ENCODE results near the gene TBC1D16.
"Not testable (repeated sequence)": the region's sequence is repeated elsewhere in the genome, so short reads cannot be mapped to it uniquely, and the experiment has no call there.

TBC1D16 gene

DNA sequence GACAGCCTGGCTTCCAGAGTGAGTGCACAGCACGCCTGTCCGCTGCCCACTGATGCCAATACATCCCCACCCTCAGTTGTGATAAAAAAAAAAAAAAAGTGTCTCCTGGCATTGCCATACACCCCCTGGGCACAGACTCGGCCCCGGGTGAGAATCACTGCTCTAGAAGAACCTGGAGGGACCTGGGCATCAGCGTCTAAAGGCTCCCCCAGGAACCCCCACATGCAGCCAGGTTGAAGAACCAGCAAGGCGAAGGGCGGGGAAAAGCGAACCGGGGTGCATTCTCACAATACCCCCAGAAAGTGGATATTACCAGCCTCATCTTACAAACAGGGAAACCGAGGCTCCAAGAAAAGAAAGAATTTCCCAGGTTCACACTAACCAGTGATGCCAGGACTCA lies 27.7 kb downstream of the TBC1D16 start:
- no peak for DNase-seq
- intact Hi-C loops (cut with DNase I): loop anchor here (5.0 kb wide), 1 partner anchor 354 kb away; no protein-coding TSS in a partner anchor

DNA sequence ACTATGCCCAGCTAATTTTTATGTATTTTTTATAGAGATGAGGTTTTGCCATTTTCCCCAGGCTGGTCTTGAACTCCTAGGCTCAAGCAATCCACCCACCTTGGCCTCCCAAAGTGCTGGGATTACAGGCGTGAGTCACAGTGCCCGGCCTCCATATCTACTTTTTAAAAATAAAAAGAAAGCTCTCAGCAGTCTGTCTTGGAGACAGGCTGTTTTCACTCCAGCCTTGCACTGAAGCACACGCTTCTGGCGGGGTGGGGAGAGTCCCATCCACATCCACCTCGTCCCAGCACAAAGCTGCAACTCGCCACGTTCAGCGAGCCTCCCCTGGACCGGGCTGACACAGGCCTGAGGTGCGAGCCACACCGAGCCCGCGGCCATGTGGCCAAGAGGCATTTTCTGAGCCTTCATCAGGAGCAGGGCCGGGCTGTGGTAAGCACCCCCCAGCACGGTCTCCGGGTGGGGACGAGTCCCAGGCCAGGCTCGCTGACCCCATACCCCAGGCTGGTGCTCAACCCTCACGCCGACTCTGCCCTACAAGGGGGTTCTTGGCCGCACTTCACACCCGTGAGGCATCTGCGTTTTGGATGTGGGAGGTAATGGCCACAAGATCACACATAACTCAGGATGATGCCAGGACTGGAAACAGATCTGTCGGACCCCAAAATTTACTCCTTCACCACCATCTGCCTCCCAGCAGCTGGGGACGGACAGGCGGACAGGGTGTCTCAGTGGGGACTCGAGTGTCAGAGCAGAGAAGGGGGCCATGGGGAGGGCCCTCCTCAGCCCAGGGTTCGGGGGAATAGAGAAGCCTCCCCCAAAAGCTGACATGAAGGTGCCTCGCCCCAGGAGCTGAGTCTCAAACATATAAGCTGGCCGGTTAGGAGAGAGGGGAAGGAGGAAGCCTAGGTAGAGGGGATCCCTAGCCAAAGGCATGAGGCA lies 28.6 kb downstream of the TBC1D16 start:
- DNase-seq: no peak
- intact Hi-C loops (cut with DNase I): loop anchor here (5.0 kb wide), 1 partner anchor 355 kb away; no protein-coding TSS in a partner anchor

DNA sequence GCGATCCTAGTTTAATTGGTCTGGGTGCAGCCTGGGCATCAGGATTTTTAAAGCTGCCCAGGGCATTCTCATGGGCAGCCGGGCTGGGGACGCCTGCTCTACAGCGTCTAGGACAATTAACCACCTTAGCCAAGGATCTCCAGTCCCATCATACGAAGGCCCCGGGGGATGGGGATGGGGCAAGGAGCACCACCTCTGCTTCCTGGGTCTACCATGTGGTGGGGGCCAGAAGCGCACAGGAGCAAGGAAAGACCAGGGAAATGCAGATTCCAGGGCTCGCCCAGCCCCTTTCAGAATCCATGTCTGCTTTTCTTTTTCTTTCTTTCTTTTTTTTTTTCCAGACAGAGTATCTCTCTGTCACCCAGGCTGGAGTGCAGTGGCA lies 29.3 kb downstream of the TBC1D16 start:
- intact Hi-C loops (cut with DNase I): loop anchor here (5.0 kb wide), 1 partner anchor 356 kb away; no protein-coding TSS in a partner anchor
- DNase-seq: no peak

DNA sequence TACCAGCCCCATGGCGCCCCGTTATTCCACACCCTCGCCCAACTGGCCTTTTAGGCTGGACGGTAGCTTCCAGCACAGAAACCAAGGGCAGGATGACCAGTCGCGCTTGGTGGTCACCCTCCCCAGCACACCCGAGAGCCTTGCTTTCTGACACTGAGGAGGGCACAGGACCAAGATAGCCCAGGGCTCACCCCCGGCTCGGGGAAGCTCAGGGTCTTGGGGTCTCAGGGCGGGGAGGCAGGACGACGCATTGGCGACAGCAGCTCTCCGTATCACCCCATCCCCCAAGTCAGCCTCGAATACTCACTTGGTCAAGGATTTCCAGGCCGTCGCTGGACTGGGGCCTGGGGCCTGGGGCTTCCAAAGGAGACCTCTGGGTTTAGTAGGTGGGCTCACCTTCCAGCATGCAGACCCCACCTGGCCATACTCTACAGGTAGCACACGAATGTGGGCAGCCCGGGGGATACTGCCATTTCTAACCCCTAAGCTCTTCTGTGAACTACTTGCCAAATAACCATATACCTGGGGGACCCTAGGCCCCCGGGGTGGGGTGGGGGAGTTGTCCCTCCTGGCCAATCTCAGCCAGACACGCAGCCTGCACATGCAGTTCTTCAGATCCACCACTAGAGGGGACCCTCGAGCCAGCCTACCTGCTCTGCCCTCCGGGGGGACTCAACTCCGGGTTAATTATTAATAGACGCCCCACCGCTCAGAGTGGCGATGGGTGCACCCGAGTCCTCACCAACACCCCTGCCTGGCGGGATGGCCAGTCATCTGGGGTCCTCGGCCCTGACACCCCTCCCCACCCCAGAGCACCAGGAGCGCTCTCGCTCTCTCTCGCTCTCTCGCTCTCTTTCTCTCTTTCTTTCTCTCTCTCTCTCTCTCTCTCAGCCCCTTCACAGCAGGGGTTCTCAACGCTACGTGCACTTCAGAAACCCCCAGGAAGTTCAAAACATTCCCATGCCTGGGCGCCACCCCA lies 30.0 kb downstream of the TBC1D16 start:
- intact Hi-C loops (cut with DNase I): loop anchor here (5.0 kb wide), 1 partner anchor 357 kb away; no protein-coding TSS in a partner anchor
- peak in 6 of 10 donors; percentile 42 to 93 (median 53) for DNase-seq

DNA sequence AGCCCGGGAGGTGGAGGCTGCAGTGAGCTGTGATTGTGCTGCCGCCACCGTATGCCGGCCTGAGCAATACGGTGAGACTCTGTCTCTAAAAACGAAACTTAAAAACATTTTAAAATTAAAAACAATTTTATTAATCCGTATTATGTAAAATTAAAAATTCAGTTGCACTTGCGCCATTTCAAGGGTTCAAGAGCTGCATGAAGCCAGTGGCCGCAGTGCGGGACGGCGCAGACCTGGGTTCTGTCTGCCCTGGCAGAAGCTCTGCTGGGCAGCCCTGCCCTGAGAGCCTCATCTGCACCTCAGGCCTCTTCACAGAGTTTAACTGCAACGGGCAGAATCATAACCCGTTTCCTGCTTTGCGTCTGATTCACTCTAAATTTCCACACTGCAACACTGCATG lies 31.7 kb downstream of the TBC1D16 start:
- DNase-seq: no peak
- intact Hi-C loops (cut with DNase I): no loop called here

DNA sequence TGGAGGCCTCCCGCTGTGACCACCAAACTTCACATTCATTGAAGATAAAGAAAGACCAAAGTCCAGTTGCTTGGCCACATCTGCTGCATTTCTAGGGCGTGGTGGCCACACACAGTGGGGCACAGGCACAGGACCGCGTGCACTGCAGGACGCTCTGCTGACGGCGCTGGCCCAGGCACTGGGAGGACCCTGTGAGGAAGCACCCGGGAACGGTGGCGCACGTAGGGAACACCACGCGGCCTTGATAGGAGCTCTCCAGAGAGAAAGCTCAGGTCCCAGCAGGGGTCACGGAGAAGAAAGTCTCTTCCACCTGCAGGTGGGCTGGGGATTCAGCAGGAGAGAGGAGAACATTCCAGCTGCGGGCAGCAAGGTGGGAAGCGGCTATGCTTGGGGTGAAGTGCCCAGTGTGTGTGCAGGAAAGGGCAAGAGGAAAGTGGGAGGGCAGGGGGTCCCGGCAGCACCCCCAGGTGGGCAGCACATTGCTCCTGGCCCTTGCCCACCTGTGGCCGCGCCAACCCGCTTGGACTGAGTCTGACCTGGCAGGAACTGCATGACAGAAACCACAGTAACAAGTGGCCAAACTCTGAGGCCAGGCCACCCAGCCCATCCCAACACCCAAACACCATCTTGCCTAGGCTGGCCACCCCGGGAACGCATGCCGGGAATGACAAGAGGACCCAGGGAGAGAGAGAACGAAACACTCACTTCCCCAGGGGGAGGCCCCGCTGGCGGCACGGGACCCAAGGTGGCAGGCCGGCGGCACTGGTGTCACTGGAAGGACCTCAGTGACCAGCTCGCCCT lies 32.8 kb downstream of the TBC1D16 start:
- DNase-seq: no peak
- intact Hi-C loops (cut with DNase I): no loop called here

DNA sequence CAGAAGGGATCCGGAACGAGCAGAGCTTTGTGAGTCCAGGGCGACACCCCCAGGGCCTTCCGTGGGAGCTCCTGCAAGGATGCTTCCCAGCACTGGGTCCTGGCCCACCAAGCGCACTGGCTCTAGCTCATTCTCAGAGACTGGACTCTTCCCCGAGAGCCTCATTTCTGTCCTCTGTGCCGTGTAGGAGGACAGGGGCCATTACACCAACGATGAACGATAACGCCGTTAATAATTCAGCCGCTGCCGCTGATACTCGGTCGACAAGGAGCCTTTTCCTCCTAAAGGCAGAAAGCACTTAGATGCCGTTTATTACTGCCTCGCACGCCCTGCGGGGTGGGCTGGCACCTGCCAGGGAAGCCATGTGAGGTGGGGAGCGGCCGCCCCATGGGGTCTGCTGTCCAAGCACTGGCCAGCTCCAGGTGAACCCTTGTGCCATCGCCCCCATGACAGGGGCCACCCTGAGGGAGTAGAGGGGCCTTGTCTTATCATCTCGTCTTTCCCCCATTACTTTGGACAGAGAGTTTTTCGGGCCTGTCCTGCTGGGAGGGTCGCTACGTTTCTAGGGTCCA lies 33.5 kb downstream of the TBC1D16 start:
- DNase-seq: no peak
- intact Hi-C loops (cut with DNase I): no loop called here

DNA sequence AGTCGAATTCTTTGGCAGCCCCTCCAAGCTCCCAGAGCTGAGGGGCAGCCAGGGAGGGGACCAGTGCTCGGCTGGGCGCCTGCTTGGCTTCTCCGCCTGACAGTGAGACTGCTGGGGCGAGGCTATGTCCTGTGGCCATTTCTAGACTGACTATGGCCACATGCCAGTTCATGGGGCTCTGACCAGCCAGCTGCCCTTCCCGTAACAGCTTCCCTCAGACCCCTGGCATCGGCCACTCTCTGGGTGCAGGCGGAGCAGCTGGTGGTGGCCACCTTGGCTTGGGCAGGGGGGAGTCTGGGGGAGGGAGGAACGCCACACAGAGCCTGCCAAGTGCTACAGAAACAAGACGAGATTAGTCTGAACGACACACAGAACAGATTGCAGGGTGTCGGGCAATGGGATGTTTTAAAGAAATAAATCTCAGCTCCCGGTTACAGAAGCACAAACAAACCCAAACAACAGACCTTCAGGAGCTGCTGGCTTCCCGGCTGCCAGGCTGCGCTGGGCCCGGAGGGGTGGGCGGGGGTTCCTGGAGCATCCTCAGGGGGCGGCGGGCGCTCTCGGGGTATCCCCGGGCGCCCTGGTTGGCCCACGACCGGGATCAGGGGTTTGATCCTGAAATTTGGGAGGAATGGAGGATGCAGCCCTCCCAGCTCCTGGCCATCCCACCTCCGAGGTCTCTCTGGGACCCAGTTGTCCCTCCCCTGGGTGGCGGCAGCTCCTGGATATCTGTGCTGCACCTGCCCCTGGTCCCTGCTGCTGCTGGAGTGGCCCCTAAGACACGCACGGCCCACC lies 34.5 kb downstream of the TBC1D16 start:
- DNase-seq: no peak
- intact Hi-C loops (cut with DNase I): no loop called here

DNA sequence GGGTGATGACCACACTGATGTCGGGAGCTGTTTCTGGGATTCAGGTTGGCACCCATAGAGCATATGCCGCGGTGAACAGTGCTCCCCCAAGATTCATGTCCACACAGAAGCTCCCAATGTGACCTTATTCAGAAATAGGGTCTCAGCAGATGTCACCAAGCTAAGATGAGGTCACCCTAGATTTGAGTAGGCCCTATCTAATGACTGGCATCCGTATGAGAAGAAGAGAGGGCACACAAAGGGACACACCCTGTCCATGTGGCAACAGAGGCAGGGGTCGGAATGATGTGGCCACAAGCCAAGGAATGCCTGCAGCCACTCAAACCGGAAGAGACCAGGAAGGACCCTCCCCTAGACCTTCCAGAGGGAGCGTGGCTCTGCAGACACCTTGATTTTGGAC lies 35.5 kb downstream of the TBC1D16 start:
- DNase-seq: no peak
- intact Hi-C loops (cut with DNase I): no loop called here

DNA sequence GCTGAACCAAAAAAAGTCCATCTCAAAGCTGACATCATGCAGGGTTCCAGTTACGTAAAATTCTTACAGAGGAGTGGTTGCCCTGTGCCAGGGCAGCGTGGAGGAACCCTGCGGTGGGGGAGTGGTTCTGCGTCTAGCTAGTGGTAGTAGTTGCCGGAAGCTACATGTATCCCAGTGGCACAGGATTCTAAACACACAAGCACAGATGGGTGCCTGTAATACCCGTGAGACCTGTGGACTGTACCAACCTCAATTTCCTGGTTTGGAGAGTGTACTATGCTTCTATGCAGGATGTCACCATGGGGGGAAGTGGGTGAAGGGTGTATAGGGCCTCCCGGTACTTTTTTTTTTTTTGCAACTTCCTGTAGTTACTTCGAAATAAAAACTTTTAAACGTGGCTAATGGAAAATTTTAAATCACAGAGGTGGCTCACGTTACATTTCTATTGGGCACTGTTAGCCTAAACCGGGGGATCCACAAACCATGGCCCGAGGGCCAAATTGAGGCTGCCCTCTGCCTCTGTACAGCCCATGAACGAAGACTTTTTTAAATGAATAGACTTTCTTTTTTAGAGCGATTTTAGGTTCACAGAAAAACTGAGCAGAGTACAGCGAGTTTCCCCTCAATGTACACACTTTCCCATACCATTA lies 38.5 kb downstream of the TBC1D16 start:
- DNase-seq: no peak

DNA sequence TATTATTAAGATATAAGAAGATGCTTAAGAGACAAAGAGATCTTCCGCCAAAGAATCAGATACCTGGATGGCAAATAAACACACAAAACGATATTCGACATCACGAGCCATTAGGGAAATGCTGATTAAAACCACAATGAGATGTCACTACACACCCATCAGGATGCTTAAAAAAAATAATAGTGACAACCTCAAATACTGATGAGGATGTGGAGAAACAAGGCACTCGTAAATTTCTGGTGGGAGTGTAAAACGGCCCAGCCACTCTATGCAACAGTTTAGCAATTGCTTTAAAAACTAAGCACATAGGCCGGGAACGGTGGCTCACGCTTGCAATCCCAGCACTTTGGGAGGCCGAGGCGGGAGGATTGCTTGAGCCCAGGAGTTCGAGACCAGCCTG lies 39.4 kb downstream of the TBC1D16 start:
- DNase-seq: no peak
- intact Hi-C loops (cut with DNase I): no loop called here

More for the DNA sequence above, 38.5 kb downstream of the TBC1D16 start:
- intact Hi-C loops (cut with DNase I): no loop called here

DNA sequence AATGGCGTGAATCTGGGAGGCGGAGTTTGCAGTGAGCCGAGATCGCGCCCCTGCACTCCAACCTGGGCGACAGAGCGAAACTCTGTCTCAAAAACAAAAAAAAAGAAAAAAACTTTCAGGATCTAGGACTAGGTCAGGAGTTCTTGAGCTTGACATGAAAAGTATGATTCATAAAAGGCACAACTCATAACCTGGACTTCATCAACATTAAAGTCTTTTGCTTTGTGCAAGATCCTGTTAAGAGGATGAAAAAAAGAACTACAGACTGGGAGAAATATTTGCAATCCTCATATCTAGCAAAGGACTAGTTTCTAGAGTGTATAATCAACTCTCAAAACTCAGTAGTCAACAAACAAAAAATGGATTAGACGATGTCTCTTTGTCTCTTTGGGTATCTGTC lies 40.0 kb downstream of the TBC1D16 start:
- no peak for DNase-seq
- intact Hi-C loops (cut with DNase I): no loop called here

DNA sequence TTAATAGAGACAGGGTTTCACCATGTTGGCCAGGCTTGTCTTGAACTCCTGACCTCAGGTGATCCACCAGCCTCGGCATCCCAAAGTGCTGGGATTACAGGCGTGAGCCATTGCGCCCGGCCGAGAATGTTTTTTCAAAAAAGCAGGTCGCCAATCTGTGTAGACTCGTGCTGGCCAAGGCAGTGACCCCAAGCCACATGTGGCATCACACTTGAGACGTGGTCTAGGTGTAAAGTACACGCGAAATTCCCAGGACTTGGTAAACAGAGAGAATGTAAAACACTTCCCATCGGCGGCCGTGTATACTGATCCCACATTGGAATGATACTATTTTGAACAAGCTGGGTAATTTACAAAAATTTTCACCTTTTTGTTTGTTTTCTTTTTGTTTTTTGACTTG lies 41.1 kb downstream of the TBC1D16 start:
- no peak for DNase-seq
- intact Hi-C loops (cut with DNase I): loop anchor here (5.0 kb wide), 1 partner anchor 152 kb away; no protein-coding TSS in a partner anchor

DNA sequence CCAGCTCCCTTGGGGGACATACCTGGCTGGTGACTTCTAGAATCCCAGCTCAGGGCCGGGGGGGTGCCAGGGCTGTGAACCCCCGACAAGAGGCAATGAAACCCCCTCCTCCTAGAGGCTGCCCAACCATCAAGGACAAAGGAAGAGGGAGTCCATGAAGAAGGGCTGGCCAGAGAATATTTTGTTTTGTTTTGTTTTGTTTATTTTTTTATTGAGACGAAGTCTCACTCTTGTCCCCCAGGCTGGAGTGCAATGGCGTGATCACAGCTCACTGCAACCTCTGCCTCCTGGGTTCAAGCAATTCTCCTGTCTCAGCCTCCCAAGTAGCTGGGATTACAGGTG lies 41.5 kb downstream of the TBC1D16 start:
- intact Hi-C loops (cut with DNase I): loop anchor here (5.0 kb wide), 1 partner anchor 152 kb away; no protein-coding TSS in a partner anchor
- DNase-seq: not testable (repeated sequence)

DNA sequence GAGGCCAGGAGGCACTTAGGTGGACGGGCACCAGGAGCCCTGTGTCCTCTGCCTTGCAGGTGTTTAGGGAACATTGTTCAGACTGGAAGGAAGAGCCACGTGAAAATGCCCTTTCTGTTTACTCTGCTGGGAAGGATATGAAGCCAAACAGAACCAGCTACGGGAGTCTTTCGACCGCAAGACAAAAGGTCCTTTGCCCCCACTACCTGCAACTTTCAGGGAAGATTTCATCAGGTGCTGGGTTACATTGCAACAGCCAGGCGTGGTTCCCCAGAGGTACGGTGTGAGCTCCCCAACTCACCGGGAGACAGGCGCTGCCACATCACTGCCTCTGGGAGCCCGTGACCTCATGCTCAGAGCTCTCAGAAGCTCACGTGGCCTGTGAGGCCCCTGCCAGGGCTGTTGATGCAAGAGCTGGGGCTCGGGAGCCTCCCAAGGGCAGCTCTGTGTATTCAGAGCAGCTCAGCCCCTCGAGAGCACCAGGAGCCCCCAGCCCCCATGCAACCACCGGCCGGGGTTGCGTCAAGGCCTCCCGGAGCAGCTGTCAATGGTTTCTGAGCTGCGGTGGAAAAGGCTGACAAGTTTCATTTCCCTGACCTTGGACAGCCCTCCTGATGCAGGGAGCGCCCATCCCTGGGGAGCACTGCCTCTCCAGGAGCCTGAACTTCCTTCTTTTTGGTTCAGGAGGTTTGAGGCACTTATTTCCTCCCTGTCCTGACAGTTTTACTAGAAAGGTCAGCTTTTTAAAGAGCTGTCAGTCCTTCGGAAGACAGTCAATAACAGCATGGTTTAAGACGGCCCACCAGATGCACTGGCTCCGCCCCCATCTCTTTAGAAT lies 42.1 kb downstream of the TBC1D16 start:
- DNase-seq: peak in 2 of 10 donors; percentile 29 to 32
- intact Hi-C loops (cut with DNase I): loop anchor here (5.0 kb wide), 1 partner anchor 151 kb away; no protein-coding TSS in a partner anchor

DNA sequence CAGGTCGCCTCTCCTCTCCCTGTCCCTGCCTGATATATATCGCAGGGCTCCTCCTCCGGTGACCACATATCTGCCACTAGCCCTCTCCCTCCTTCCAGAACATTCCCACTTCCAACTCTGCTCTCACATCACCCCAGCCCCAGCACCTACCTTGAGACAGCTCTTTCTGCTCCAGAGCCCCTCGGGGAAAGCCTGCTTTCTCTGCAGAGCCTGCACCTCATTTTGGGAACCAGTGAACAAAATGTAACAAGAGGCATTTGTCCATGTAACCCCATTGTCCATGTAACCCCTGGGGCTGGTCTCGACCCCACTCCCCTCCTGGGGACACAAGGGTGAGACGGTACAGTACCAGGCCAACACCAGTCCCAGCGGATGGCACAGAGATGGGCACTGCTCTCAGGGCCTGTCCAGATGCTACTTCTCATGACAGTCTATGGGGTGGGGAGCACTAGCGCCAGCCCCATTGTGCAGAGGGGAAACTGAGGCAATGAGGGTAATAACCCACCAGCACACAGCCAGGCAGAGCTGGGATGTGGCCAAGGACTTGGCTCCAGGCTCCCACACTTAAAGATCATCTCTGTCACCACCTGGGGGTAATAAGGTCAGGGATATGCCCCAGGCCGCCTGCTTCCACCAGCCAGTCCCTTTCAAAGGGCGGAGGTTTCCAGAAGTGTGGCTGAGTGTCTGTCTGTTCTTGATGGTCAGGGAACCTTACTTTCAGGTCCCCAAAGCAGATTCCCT lies 42.9 kb downstream of the TBC1D16 start:
- intact Hi-C loops (cut with DNase I): loop anchor here (5.0 kb wide), 1 partner anchor 151 kb away; no protein-coding TSS in a partner anchor
- no peak for DNase-seq

Measured in posterior cingulate gyrus (tissue), 11 donors.